CD4-positive, alpha-beta T cell treated with Interleukin-21 for 1 hour (primary cell): Measurements from ENCODE around the gene MAMDC2.

Source experiments
- DNase-seq: peaks from one replicate; pipeline ENCODE4 v3.0.0-alpha.2; 2020

MAMDC2 gene

DNA sequence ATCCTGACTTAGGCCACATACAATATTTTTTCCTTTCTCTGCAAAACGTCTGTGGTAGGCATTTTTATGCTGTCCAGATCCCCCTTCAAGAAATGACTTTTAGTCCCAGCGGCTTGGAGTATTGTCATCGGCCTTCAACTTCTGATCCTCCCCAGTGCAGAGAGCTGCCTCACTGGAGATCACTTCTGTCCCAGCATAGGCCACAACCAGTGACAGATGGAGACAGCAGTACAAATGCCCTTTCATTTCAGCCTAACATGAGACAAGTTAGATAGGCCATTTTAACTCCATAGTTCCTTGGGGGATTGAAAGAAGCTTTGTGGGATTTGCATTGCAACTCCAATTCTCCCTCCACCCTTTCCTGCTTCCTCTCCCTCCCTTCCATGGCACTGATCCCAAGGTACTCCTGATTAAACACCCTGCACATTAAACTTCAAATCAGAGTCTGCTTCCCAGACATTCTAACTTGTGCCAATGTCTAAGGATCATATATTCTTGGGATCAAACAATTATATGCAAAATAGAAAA, 3.2 kb upstream of the MAMDC2 start:
- no peak for DNase-seq

DNA sequence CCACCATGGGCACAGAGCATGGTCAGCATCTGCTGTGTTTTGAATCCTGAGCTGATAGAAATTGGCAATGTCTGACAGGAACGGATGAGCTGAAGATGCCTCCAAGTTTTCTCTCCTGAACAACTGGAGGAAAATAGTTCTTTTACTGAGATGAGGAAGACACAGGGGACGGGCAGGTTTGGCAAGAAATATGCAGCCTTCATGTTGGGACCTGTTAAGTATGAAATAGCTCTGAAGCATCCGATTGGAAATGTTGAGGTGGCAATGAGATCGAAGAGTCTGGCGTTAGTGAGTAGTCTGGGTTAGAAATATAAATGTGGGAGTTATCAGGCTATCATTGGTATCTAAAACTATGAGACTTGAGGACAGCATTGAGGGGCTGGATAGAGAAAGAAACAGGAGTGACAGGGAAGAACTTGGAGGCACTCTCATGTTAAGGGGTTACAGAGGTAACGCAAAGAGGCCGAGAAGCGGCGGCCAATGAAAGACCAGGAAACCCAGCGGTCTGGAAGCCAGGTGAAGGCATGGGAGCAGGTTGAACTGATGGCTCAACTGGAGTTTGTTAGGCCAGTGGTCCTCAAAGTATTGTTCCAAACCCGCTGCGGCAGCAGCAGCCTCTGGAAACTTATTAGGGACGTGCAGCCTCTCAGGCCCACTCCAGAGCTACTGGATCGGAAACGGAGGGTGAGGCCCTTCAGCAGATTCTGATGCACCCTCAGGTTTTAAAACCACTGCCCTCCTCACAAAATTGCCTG, 1.0 kb upstream of the MAMDC2 start:
- no peak for DNase-seq

DNA sequence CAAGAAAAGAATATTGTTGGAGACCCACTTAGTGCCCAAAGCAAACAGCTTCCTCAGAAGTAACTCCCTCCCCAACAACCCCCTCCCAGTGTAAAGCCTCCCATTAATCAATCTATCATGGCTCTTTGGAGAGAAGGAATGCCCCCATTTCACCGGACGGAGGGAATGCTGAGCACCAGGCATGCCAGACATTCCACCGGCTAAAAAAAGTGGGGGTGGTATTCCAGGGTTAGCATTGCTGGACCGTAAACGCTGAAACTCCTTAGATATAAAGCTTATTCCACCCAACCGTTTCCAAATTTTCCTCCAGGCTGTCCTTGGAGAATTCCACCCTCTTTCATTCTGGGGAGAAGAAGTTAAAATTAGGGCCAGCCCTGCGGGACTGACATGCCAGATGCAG, 363 bp upstream of the MAMDC2 start:
- DNase-seq: no peak

DNA sequence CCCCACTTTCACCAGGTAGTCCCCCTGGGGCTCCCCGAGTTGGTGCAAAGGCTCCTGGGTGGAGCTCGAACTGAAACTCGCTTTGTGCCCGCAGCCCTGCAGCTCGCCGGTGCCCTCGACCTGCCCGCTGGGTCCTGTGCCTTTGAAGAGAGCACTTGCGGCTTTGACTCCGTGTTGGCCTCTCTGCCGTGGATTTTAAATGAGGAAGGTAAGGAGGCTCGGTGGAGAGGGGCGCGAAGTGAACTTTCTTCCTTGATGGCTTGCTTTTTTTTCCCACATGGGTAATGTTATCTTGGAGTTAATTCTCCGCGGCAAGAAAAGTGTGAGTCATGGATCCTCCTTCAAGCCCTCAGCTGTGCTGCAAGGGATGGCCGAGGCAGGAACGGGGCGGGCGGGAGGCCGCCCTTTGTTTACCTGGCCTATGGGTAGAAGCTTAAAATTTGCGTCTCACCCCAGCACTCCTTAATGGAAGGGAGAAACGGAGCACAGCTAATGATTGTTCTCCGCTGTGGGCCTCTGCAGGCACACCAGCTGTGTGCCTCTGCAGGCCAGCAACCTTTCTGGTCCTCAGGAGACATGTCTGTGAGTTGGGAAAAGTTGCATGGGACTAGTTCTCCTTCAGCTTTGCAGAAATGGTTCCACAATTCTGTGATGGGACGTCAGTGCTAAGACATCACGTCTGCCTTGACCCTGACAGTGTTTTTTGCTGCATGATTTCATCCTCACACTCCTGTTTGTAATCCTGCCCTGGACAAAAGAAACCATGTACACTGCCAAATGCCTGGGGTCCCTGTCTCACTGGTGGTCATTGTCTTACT, 1.1 kb downstream of the MAMDC2 start:
- DNase-seq: no peak

DNA sequence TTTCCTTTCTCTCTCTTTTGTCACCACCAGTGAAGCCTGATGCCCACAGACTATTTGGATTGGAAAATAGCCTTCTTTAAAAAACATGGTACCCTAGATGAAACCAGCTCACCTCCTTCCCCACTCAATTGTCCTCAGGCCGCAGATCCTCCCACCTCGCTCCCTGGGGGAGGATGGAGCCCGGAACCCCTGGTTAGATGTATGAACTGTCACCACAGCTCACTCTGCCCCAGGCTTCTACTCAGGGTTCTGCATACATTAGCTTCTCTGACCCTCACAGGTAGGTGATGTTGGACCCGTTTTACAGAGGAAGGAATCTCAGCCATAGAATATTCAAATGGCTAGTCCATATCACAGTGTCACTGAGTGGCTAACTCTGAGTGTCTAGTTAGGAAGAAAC, 1.8 kb downstream of the MAMDC2 start:
- no peak for DNase-seq

DNA sequence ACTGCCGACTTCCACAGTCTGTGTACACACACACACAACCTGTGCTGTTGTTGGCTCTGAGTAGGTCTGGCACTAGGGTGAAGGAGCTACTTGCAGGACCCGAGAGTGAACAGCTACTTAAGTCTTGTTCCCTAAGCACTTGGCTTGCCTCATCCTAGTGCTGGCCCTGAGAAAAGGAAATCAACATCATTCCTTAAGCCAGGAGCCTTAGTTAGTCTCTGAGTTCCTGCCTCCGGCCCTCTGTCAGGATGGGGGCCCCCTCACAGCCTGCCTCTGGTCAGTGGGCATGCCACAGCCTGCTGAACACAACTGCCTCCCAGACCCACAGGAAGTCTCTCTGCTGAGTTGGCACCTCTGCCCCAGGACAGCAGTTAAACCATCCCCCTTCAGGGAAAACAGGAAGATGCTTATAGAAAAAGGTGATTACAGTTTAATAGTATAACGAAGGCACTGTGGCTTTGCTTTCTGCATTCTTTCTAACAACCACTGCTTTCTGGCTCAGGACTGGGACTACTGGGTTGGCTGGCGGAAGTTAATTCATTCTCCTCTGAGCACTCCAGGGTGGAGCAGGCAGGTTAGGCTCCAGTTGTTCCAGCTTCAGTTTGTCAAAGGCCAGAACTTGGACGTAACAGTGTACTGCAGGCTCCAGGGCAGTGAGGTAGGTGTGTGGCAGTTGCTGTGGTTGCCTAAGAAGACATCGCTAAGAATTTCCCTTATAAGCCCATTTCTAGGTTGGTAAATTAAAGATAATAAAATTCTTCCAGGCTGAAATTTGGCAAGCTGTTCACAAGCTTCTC, 2.8 kb downstream of the MAMDC2 start:
- DNase-seq: no peak

DNA sequence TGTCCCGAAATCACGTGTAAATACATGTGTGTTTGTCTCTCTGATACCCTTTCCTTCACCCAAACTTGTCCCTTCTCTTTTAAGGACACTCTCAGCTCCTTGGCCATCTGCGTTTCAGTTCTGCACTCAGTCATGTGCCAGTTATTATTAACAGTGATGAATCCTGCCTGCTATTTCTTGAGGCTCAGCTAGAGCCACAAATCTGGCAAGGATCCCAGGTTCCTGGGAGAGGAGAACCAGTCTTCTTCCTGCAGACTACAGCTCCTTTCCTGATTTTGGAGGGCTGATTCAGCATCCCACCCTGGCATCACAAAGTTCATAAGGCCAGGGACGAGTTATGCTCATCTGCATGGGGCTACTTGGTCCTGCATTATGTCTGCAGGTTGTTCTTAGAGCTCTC, 5.6 kb downstream of the MAMDC2 start:
- DNase-seq: no peak

DNA sequence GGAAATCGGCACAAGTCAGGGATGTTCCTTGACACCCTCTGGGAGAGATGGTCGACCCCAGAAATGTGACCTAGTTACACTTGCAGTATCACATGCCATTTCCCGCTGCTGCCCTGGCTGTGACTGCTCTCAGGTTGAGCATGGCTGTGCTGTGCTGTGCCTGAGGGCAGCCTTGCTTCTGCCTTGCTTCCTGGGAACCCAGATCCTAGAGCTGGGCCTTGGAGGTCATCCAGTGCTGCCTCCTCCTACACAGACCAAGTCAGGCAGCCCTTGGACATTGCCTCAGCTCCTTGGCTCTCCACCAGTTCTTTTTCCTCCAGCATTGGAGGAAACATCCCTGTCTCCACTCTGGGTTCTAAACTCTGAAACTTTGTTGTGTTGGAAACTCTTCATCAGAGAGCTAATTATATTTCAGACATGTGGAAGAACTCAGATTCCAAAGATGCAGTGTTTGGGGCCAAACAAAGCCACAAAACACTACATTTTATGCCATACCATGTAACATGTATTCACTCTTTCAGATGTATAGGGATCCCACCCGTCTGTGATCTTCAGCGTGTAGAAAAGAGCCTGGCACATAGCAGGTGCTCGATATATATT, 6.1 kb downstream of the MAMDC2 start:
- DNase-seq: no peak

DNA sequence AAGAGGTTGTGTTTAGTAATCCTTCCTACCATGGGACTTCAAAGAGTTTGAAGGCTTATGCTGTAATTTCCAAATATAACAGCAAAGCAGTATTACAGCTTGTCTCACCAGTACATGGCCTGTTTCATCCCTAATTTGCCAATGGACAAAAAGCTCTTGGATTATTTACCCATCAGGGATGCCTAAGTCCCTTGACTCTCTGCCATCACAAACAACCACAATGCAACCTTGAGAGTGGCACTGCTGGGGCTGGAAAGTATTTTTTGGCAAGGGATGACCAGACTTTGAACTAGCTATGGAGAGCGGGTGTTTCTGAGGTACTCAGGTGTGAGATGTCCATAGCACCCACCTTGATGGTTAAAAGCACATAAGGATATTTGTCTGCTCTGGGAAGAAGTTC, 9.1 kb downstream of the MAMDC2 start:
- DNase-seq: no peak

DNA sequence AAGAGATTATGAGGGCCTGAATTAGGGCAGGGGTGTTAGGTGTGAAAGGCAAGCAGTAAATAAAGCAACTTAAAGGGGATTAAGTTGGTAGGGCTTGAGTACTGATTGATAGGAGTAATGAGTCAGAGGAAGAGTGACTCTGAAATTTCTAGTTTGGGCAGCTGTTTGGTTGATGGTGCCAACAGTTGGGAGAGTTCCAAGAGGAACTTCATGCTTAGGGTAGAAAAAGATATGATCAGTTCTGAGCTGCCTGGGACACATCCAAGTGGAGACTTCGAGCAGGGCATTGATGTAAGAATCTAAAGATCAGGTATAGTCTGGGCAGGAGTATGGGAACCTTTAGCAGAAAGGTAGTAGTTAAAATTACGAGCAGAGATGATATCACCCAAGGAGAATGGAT, 10.2 kb downstream of the MAMDC2 start:
- DNase-seq: no peak

DNA sequence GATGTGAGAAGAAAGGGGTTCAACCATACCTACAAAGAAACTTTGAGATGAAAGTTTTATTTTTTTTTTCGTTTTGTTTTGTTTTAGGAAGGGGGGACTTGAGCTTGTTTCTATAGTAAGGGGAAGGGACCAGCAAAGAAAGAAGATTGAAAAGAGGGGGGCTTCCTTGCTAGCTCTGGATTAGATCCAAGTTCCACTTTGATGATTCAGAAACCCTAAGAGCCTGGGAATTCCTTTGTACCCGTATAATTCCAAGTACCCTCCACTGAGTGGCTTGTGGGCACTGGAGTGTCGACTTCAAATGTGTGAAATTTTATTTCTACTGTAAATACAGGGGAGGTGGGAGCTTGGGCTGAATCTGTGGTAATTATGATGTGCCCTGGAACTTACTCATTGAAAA, 10.9 kb downstream of the MAMDC2 start:
- DNase-seq: no peak

DNA sequence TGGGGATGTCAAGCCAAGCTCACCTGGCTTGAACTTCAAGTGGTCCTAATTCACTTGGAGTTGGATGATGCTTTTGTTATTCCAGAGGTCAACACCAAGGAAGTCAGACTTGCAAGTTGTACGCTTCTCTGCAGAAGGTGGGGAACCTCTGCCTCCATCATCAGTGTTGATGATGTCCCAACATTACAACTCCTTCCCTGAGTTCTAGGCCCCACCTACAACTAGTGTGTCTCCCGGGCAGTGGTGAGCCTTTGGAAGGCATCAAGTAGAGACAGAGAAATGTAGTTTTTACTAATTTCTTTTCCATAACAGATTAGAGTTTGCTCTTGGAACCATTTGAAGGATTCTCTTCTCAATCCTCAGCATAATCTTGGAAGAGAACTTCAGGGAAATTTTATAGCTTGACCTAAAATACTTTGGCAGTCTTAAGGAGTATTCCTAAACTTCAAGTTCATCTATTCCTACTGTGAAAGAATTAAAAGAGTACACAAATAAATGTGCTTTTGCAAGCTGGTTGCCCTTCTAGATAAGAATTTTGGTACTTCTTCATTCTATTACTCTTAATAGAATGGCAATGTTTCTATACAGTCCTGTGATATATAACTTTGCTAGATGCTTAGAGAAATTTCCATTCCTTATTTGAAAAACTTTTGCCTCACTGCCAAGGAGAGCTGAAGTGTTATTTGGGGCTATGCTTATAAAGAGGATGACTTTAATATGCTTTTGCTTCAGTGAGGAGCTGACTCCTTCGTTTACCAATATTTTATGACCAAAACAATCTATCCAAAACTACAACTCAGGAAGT, 12.0 kb downstream of the MAMDC2 start:
- DNase-seq: no peak

DNA sequence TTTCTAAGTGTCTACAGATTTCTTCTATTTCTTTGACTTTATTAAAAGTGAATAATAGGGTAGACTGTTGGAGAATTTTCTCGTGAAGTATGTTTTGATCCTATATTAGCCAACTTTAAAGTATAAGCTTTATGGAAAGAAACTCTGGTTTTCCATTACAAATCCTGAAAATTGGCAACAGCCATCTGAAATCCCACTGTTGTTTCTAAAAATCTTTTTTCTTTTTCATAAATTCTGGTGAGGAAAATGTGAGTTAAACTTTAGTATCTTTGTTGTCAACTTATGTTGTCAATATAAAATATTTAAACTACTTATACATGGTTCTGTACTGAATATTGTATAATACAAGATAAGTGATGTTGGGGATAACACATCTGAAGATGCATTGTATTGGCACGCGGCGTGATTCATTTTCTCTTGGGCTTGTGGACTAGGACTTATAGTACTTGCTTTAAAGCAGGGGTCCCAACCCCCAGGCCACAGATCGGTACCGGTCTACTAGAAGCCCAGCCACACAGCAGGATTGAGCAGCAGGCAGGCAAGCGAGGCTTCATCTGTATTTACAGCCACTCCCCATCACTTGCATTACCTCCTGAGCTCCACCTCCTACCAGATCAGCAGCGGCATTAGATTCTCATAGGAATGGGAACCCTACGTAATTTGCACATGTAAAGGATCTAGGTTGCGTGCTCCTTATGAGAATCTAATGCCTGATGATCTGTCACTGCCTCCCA, 12.7 kb downstream of the MAMDC2 start:
- DNase-seq: no peak

DNA sequence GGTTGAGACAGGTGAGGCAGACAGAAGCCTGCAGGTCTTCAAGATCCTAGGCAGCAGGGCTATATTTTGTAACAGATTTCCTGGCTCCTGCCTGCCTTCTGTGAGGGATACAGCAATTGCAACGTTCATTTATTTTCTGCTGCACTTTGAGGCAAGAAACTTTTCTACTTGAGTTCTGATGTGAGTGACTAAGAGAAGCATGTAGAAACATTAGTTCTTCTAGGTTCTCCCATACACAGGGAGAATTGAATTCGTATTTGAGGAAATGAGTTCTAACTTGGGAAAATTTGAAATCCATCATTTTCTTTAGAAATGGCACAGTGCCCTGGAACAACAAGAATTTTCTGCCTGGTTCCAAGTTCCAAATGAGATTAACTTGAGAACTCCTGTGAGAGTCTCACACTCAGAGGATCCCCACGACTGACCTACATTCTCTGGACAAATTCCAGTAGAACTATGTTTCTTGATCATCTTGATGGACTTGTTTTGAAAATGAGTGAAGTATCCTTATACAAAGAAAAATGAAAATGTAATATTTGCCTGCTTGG, 15.0 kb downstream of the MAMDC2 start:
- DNase-seq: no peak

DNA sequence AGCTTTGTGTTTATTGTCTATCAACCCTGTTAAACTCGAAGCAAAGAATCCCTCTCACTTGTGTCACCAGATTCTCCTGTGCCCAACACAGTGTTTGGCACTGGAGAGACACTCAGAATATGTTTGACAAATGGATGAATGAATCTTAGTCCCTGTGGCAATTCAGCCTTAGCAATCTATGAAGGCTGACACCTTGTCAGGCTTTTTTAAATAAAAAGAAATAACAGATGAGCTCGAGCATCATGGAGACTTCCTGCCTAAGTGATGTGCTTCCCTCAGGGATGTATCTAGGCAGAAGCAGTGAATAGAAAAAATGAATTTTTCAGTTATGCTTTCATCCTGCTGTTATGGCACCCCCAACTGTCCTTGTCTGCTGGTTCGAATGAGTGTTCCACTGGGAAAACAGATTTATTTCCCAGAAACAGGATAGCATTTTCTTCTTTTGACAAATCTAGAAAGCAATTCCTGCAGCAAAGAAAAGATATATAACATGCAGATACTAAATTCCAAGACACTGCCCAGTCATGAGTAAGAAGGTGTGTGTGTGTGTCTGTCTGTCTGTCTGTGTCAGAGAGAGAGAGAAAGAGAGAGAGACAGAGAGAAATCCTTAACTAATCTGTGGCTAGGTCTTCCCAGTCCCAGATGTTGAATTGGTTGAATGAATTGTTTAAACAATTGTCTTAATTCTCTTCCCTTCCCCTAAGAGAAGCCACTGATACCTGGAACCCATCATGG, 16.7 kb downstream of the MAMDC2 start:
- no peak for DNase-seq

DNA sequence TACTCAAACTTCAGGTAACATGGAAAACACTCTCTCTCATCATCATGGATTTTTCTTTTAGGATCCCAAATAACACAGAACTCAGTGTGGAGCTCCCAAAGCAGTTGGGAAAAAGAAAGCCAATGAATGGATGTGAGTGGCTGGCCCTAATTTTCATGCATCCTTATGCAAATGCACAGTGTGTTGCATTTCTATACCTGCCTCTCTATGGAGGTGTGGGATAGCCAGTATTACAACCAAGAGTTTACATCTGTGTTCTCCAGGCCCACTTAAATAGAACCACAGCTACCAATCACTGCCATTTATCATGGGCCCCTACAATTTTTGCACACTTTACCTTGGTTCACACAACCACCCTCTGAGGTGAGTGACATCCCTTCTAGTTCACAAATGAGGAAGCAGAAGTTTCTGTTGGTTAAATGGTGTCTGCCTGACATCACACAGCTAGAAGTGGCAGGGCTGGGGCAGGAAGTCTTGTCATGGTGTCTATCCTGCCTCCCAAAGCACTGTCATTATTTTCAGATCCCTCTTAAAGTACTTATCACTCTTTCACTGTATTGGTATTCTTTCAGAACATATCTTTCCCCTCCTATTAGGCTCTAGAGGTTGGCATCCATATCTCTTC, 17.3 kb downstream of the MAMDC2 start:
- DNase-seq: no peak

DNA sequence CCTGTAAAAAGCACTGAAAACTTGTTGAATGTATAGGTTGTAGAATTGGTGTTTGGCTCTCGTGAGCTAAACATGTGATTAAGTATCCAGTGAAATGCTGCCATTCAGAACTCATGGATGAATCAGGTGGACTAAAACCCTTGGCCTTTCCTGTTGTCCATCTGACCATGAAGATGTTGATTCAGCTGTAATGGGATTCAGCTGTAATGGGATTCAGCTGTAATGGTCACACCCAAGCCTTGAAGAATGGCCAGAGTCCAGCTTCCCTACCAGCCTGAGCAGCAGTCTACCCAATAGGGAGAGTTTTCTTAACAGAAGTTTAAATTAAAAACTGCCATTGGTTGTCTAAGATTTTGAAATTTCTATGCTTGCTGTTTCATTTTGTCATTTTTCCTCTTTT, 18.1 kb downstream of the MAMDC2 start:
- DNase-seq: no peak

DNA sequence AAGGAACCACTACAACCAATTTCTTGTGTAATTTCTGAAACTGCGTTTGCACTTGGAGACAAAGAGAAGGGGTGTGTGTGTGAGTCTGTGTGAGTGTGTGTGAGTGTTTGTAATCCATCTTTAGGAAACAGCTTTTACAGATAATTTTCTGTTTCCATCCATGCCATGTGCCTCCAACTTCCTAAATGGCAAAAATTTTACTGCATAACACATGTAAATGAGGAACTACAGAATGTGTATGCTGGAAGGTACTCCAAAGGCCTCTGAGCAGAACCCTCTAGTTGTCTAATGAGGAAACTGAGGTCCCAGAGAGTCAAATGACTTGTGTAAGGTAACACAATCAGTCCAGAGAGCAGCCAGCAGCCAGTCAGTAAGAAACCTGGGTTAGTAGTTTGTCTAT, 20.8 kb downstream of the MAMDC2 start:
- DNase-seq: no peak

DNA sequence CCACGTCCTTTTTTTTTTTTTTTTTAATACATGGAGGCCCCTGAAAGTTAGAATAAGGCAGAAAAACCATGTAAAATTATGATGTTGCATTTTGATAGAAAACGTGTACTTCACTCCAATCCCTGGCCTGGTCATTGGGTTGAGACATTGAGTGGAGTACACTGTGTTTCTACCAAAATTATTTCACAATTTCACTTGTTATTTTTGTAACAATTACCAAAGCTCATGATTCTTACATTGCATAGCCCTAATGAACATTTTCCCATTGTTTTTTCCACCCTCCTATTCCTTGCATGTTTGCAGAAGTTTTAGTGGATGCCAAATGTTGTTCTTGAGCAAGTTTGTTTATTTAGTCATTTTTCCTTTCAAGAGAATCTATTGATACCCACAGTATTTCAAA, 21.9 kb downstream of the MAMDC2 start:
- no peak for DNase-seq

DNA sequence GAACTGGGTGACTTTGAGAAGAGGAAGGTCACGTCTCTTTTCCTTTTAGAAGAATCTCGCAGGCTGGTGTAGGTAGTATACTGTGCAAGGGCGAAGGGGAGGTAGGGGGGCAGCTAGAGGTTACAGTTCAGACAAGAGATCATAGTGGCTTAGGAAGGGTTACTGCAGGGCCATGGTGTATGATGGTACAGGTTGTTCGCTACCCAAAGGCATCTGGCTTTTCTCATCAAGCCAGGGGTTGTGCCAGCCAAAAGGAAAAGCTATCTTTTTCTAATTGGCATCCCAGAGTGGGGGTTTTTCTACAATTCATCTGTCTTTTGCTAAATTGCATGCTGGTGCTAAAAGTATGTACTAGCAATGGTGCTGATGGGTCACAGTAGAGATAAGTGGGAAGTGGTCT, 22.8 kb downstream of the MAMDC2 start:
- DNase-seq: no peak
